ENCODE data around the gene MLN. TPM values are rescaled to one million over a fixed set of nuclear protein-coding genes. Genes with fewer than 3 reads are reported as not detected.

Gene MLN
- polyA plus RNA-seq, 1 donor from 2014 or later = not detected

DNA sequence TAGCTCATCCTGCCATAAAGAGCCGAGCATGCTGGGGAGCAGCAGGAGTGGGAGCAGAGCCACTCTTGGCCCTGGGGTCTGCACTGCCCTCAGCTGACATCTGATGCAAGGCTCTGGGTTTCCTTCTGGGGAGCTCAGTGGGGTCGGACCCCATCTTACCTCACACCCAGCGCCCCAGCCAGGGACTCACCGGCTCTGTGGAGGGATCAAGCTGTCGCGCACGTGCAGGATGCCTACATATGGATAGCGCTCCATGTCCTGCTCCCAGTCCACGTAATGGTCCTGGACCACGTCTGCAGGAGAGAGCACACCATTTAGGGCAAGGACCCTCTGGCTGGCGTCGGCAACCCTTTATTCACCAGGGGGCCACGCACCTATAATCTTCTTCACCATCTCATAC is 27.0 kb downstream of the MLN start:
- Histone ChIP-seq H3K4me2 (ENCODE audit: low read length) (no peak overlapping the region), H3K79me2 (replicated peaks; ENCODE audit: insufficient read depth, low read length) (no peaks in the 10 kb centered on the region), H3K9ac (ENCODE audit: low read length) (no peak overlapping the region), H3F3A (ENCODE audit: insufficient read depth, low read length, poor library complexity, severe bottlenecking) (peaks cover 5% of the 10 kb centered on the region), H3K27ac (ENCODE audit: low read length) (peak overlapping the region; percentile 61), H4K20me1 (ENCODE audit: insufficient read depth) (no peaks in the 10 kb centered on the region), H3K9me3 (ENCODE audit: low read length) (no peaks in the 10 kb centered on the region), H3K4me3 (ENCODE audit: low read length) (no peak overlapping the region), H3K9me2 (ENCODE audit: insufficient read depth, low read length) (no peaks in the 10 kb centered on the region), H3K27me3 (ENCODE audit: insufficient read depth, low read depth, low read length) (no peaks in the 10 kb centered on the region), H2AFZ (ENCODE audit: low read depth, low read length) (no peak overlapping the region), H3K36me3 (ENCODE audit: insufficient read depth, low read length) (peaks cover 18% of the 10 kb centered on the region)
- TF ChIP-seq, protein P1, sequence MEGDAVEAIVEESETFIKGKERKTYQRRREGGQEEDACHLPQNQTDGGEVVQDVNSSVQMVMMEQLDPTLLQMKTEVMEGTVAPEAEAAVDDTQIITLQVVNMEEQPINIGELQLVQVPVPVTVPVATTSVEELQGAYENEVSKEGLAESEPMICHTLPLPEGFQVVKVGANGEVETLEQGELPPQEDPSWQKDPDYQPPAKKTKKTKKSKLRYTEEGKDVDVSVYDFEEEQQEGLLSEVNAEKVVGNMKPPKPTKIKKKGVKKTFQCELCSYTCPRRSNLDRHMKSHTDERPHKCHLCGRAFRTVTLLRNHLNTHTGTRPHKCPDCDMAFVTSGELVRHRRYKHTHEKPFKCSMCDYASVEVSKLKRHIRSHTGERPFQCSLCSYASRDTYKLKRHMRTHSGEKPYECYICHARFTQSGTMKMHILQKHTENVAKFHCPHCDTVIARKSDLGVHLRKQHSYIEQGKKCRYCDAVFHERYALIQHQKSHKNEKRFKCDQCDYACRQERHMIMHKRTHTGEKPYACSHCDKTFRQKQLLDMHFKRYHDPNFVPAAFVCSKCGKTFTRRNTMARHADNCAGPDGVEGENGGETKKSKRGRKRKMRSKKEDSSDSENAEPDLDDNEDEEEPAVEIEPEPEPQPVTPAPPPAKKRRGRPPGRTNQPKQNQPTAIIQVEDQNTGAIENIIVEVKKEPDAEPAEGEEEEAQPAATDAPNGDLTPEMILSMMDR (IDR thresholded peaks at IDR 0.05; ENCODE audit: poor library complexity, severe bottlenecking) = no peak
- TF ChIP-seq POLR2AphosphoS5 (IDR thresholded peaks at IDR 0.05) (no peak), EP300 (conservative IDR thresholded peaks at IDR 0.05; ENCODE audit: poor library complexity, severe bottlenecking) (no peak), EZH2 (IDR thresholded peaks at IDR 0.05; ENCODE audit: borderline replicate concordance, insufficient read depth, low read length, poor library complexity, severe bottlenecking) (no peak), RAD21 (conservative IDR thresholded peaks at IDR 0.05) (no peak), SMC3 (conservative IDR thresholded peaks at IDR 0.05; ENCODE audit: poor library complexity) (no peak), MXI1 (conservative IDR thresholded peaks at IDR 0.05; ENCODE audit: poor library complexity, severe bottlenecking) (no peak), TAF1 (IDR thresholded peaks at IDR 0.05; ENCODE audit: low read depth) (no peak)
- TF ChIP-seq, protein P2, sequence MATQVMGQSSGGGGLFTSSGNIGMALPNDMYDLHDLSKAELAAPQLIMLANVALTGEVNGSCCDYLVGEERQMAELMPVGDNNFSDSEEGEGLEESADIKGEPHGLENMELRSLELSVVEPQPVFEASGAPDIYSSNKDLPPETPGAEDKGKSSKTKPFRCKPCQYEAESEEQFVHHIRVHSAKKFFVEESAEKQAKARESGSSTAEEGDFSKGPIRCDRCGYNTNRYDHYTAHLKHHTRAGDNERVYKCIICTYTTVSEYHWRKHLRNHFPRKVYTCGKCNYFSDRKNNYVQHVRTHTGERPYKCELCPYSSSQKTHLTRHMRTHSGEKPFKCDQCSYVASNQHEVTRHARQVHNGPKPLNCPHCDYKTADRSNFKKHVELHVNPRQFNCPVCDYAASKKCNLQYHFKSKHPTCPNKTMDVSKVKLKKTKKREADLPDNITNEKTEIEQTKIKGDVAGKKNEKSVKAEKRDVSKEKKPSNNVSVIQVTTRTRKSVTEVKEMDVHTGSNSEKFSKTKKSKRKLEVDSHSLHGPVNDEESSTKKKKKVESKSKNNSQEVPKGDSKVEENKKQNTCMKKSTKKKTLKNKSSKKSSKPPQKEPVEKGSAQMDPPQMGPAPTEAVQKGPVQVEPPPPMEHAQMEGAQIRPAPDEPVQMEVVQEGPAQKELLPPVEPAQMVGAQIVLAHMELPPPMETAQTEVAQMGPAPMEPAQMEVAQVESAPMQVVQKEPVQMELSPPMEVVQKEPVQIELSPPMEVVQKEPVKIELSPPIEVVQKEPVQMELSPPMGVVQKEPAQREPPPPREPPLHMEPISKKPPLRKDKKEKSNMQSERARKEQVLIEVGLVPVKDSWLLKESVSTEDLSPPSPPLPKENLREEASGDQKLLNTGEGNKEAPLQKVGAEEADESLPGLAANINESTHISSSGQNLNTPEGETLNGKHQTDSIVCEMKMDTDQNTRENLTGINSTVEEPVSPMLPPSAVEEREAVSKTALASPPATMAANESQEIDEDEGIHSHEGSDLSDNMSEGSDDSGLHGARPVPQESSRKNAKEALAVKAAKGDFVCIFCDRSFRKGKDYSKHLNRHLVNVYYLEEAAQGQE (IDR thresholded peaks at IDR 0.05; ENCODE audit: borderline replicate concordance) = no peak

DNA sequence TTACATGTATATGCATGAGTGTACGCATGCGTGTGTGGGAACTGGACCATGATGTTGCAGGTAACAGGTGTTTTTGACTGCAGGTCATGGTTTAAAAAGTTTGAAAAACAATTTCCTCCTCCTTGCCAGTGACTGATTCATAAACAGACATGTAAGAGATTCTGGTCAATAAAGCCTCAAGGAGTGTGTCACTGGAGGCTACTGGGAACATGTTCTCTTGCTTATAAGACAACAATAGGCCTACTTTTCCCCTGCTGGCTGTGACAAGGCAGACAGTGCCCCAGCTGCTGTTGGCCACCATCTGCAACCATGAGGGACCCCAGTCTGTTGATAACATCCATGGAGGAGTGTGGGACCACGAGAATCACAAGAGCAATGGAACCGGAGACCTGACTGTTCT is 27.6 kb downstream of the MLN start:
- no peak overlapping the region for H2AFZ ChIP-seq (ENCODE audit: low read depth, low read length)
- no peak overlapping the region for H3K9ac ChIP-seq (ENCODE audit: low read length)
- H3K9me3 ChIP-seq (ENCODE audit: low read length) = no peaks in the 10 kb centered on the region
- H4K20me1 ChIP-seq (ENCODE audit: insufficient read depth) = no peaks in the 10 kb centered on the region
- TF ChIP-seq, protein P1 (IDR thresholded peaks at IDR 0.05; ENCODE audit: poor library complexity, severe bottlenecking) = no peak
- no peak for TF ChIP-seq POLR2AphosphoS5 (IDR thresholded peaks at IDR 0.05)
- TF ChIP-seq SMC3 (conservative IDR thresholded peaks at IDR 0.05; ENCODE audit: poor library complexity) = no peak
- TF ChIP-seq TAF1 (IDR thresholded peaks at IDR 0.05; ENCODE audit: low read depth) = no peak
- no peak for TF ChIP-seq RAD21 (conservative IDR thresholded peaks at IDR 0.05)
- TF ChIP-seq EP300 (conservative IDR thresholded peaks at IDR 0.05; ENCODE audit: poor library complexity, severe bottlenecking) = no peak
- TF ChIP-seq EZH2 (IDR thresholded peaks at IDR 0.05; ENCODE audit: borderline replicate concordance, insufficient read depth, low read length, poor library complexity, severe bottlenecking) = no peak
- TF ChIP-seq, protein P2 (IDR thresholded peaks at IDR 0.05; ENCODE audit: borderline replicate concordance) = no peak
- TF ChIP-seq MXI1 (conservative IDR thresholded peaks at IDR 0.05; ENCODE audit: poor library complexity, severe bottlenecking) = no peak
- H3K79me2 ChIP-seq (replicated peaks; ENCODE audit: insufficient read depth, low read length) = no peaks in the 10 kb centered on the region
- H3K27me3 ChIP-seq (ENCODE audit: insufficient read depth, low read depth, low read length) = no peaks in the 10 kb centered on the region
- no peak overlapping the region for H3K4me3 ChIP-seq (ENCODE audit: low read length)
- no peak overlapping the region for H3K4me2 ChIP-seq (ENCODE audit: low read length)
- no peak overlapping the region for H3K27ac ChIP-seq (ENCODE audit: low read length)
- H3F3A ChIP-seq (ENCODE audit: insufficient read depth, low read length, poor library complexity, severe bottlenecking) = peaks cover 5% of the 10 kb centered on the region
- no peaks in the 10 kb centered on the region for H3K9me2 ChIP-seq (ENCODE audit: insufficient read depth, low read length)
- H3K36me3 ChIP-seq (ENCODE audit: insufficient read depth, low read length) = peaks cover 18% of the 10 kb centered on the region

Data from neural cell (in vitro differentiated cells).